HL-60 (cell line): ENCODE measurements around the gene TRIP13.

Experiments used
- CTCF ChIP-seq: IDR thresholded peaks from one replicate; pipeline ENCODE4 v1.5.1; 2011; ENCODE audit warnings: low read length, control low read depth, inconsistent platforms; ENCODE audit not compliant: insufficient read depth
- GABPA ChIP-seq: IDR thresholded peaks from 2 replicates; pipeline ENCODE4 v1.6.1; 2012; ENCODE audit warnings: low read depth
- POLR2AphosphoS5 ChIP-seq: IDR thresholded peaks from 2 replicates; pipeline ENCODE4 v1.6.1; 2012; ENCODE audit warnings: low read depth
- REST ChIP-seq: IDR thresholded peaks from 2 replicates; pipeline ENCODE4 v1.6.1; 2012; ENCODE audit warnings: low read depth; ENCODE audit not compliant: insufficient replicate concordance

GRCh38 chr5:915946-916345, 23.3 kb downstream of the TRIP13 start:
- TF ChIP-seq CTCF (no peak), POLR2AphosphoS5 (no peak), REST (no peak), GABPA (no peak)
